HG03432 (cell line): ENCODE data around the gene ASCL1.

Source experiments
- ATAC-seq: cut with Tn5 transposase; IDR thresholded peaks from one replicate; pipeline ENCODE4 v1.9.1; 2021; ENCODE audit warnings: mild to moderate bottlenecking, moderate library complexity; ENCODE audit not compliant: unreplicated experiment

Gene ASCL1

DNA sequence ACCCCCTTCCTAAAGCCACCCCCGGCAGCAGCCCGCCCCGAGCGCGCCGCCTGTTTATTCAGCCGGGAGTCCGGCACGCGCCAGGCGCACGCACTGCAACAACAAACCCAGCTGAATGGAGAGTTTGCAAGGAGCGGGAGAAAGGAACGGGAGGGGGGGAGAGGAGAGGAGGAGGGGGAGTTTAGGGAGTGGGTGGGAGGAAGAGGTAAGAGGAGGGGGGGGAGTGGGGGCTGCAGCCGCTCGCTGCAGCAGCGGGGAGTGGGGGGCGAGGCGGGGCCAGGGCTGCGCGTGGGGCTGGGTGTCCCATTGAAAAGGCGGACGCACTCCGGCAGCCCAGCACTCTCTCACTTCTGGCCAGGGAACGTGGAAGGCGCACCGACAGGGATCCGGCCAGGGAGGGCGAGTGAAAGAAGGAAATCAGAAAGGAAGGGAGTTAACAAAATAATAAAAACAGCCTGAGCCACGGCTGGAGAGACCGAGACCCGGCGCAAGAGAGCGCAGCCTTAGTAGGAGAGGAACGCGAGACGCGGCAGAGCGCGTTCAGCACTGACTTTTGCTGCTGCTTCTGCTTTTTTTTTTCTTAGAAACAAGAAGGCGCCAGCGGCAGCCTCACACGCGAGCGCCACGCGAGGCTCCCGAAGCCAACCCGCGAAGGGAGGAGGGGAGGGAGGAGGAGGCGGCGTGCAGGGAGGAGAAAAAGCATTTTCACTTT is at the start of gene ASCL1:
TSS of gene ASCL1 (plus strand) at position 336 of the 712 bp plus-strand sequence. CDS start 571 bp downstream, outside the sequence.
- peak; percentile 39 for ATAC-seq

- no peak for ATAC-seq
Observed at GRCh38 chr12:102907918-102908317, 49.6 kb upstream of the ASCL1 start.

DNA sequence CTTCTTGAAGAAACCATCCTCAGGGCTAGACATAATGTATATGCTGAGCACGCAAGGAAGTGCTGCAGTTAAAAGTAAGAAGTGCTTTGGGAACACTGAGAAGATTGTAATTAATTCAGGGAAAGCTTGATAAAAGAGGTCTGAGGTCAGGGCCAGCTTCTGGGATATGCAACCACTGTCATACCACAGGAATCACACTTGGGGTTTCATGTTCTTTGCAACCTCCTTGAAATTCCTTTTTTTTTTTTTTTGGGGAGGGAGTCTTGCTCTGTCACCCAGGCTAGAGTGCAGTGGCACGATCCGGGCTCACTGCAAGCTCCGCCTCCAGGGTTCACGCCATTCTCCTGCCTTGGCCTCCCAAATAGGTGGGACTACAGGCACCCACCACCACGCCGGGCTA is 47.3 kb upstream of the ASCL1 start:
- no peak for ATAC-seq

DNA sequence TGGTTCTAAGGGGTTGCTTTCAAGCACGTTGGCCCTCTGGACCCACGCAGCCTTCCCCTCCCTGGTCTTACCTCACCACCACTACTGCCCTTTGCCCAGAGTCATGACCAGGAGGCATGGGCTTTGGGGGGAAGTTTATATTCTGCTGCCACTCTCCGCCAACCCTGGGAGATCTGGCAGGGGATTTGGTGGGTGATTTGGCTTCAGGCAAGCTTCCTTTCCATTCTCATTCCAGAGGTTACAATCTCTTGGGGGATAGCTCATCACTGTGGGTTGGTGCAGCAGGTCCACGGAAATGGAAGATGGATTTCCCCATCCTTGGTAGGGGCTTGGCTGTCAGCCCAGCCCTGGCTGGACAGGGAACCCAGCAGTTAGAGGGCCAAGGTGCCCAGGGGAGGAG is 46.7 kb upstream of the ASCL1 start:
- no peak for ATAC-seq

GRCh38 chr12:102911320-102911719 is 46.2 kb upstream of the ASCL1 start:
- ATAC-seq: no peak

DNA sequence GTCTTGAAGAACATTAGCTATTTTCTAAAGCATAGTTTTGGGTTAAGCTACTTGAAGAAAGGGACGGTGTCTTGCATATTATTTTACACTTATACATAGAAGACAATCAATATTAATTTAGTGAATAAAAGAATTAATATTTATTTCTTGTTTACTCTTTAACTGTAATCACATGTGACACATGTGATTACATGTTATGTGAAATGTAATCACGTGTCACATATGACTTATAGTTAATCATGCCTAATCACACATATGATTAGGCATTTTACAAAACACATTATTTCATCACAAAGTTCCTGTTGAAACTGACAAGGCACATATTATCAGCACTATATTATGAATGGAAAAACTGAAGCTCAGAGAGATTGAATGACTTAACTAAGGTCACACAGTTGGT is 45.2 kb upstream of the ASCL1 start:
- no peak for ATAC-seq

GRCh38 chr12:102913453-102914226 is 43.8 kb upstream of the ASCL1 start:
- no peak for ATAC-seq

- no peak for ATAC-seq
Observed at GRCh38 chr12:102916252-102917025, 41.0 kb upstream of the ASCL1 start.

- peak; percentile 71 for ATAC-seq
Observed at GRCh38 chr12:102917026-102917787, 40.3 kb upstream of the ASCL1 start, which contains the start of gene PAH. TSS of gene PAH (minus strand) at chr12:102917244. CDS start at chr12:102917130, 114 bp downstream.

GRCh38 chr12:102918840-102919239 is 38.6 kb upstream of the ASCL1 start:
- ATAC-seq: no peak

DNA sequence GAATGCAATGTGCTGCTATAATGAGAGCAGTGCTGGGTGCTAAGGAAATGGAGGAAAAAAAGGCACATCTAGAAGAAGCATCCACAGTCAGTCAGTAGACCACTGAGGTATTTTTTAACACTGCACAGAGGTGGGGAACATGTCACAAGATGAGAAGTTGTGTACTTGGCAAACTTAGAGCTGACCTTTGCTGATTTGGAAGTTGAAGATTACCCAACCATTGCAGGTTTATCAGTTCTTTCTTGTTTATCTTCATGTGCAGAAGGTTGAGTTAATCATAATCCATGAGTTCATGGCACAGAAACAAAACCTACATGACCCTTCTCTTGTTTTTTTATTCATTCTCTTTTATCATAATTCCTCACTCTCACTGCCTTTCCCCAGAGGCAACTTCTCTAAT is 37.2 kb upstream of the ASCL1 start:
- ATAC-seq: no peak

- ATAC-seq: no peak
Observed at GRCh38 chr12:102921240-102921639, 36.2 kb upstream of the ASCL1 start.

GRCh38 chr12:102927220-102927619 is 30.3 kb upstream of the ASCL1 start:
- ATAC-seq: no peak

DNA sequence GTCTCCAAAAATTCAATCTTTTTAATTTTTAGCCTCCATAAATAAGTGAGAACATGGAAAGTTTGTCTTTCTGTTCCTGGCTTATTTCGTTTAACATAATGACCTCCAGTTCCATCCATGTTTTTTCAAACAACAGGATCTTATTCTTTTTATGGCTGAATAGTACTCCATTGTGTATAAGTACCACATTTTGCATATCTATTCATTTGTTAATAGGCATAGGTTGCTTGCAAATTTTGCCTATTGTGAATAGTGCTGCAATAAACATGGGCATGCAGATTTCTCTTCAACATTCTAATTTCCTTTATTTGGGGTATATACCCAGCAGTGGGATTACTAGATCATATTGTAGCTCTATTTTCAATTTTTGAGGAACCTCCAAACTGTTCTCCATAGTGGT is 24.3 kb upstream of the ASCL1 start:
- no peak for ATAC-seq

GRCh38 chr12:102939059-102939458 is 18.4 kb upstream of the ASCL1 start:
- no peak for ATAC-seq

GRCh38 chr12:102939670-102940222 is 17.7 kb upstream of the ASCL1 start:
- ATAC-seq: no peak

GRCh38 chr12:102946042-102946441 is 11.4 kb upstream of the ASCL1 start:
- no peak for ATAC-seq

- no peak for ATAC-seq
Observed at GRCh38 chr12:102948941-102949352, 8.5 kb upstream of the ASCL1 start.

DNA sequence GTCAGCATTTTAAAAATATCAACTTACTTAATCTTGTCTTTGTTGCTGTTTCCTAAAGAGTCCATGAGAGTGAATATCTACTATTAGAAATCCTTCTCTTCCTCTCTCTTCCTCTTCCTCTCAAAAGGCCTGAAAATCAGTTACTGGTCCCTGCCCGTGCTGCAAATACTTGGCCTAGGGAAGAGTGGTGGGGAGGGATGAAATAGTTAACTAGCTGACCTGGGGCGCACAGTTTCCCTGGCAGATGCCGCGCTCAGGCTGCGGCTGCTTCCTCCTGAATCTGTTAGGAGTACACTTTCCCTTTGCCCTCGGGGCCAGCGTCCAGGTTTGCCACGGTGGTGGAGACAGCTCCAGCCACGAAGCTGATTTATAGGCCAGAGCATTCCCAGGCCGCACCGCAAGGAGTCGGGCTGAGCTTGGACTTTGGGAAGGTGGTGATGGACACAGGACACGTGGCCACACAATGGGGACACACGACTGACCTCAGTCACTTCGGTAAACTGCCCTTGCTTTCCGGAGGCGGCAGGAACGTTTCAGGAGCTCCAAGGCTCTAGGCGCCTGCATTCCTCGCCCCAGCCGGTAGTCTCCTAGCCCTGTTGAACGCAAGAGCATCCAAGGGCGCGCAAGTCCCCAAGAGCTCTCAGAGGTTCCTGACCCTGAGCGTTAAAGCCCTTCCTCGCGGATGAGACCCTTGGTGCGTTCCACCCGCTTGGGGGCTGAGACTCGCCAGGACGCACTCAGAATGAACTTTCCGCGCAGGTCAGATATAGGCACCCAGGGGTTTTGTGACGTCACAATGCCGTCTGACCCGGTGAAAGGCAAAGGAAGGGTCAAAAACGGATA is 7.1 kb upstream of the ASCL1 start:
- no peak for ATAC-seq
